Activated CD4-positive, alpha-beta T cell treated with anti-CD3 and anti-CD28 coated beads, Interleukin-2, amount 50 U/mL, for 48 hours (primary cell): ENCODE data around the gene GNPNAT1.

Experiments
- DNase-seq, 2 experiments: peaks; one replicate each; pipeline ENCODE4 v3.0.0-alpha.2; 2020

GNPNAT1 gene

DNA sequence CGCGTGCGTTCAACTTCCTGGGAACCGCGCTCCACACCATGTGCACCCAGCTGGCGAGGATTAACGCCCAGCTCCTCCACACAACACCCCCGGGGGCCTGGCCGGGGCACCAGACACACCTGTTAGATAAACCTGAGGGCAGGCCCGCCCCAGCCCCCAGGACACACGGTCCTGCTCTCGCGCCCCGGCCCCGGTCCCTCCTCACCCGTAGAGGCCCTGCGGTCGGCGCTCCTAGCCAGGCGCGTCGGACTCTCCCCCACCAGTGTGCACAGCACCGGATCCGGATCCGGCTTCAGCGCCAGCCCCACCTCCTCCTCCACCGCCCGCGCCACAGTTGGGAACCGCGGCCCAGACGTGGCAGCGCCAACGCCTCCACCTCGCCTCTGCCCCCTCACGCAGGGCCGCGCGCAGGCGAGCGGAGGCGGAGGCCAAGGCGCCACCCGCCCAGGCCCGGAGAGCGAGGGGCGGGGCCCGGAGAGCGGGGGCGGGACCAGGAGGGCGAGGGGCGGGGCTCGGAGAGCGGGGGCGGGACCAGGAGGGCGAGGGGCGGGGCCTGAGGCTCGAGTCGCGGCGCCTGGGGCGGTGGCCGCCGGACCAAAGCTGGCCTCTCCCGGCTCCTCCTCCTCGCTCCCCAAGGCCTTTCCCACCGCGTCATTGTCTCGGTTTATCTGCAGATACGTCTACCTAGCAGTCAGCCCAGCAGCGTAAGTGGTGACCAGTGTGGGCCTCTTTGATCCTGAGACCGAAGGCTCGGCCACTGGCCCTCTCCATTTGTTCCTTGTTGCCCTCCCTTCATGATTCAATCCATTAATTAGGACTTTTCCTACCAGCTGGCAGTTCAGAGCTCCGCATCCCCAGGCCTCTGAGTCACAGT lies at the start of gene GNPNAT1:
GNPNAT1 (minus strand) TSS at position 385 of the 874 bp plus-strand sequence. CDS start 6,957 bp downstream, outside the sequence.
- DNase-seq = peak; percentile 78 to 82

DNA sequence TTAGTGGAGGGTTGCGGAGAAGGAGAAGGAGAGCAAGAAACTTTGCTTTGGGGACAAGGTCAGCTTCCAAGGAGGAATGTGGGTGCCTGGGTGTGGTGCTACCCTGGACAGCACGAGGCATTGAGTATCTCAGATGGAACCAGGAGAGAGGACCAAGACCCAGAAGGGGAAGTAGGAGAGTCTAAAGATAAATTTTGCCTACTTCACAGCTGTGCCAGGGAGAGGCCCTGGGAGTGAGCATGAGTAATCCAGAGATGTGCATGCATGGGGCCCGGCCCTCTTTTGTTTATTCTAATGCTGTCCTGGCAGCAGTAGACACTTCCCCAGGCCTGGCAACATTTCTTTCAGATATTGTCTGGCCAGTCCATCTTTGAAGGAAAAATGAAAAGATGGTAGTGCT lies 49.5 kb upstream of the GNPNAT1 start:
- no peak for DNase-seq

DNA sequence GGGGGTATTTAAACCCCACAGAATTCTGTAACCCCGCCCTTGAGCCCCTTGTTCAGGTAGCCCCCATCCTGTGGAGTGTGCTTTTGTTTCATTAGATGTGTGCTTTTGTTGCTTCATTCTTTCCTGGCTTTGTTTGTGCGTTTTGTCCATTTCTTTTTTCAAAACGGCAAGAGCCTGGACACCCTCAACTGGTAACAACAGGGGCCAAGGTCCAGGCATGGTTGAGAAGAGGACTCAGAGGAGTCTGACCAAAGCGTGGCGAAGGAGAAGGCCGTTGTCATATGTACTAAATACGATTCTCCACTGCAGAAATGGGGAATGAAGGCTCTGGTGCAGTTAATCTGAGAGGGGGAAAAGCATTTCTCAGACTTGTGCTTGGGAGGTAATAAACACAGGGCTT lies 46.0 kb upstream of the GNPNAT1 start:
- no peak for DNase-seq

DNA sequence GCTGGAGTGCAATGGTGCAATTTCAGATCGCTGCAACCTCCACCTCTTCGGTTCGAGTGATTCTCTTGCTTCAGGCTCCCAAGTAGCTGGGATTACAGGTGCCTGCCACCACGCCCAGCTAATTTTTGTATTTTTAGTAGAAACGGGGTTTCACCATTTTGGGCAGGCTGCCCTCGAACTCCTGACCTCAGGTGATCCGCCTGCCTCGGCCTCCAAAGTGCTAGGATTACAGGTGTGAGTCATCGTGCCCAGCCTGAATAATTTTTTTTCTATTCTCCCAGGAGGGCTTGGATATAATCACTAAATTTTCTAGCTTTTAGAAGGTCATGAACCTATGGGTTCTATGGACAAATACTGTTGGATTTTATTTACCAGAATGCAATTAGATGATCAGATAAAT lies 44.7 kb upstream of the GNPNAT1 start:
- no peak for DNase-seq

DNA sequence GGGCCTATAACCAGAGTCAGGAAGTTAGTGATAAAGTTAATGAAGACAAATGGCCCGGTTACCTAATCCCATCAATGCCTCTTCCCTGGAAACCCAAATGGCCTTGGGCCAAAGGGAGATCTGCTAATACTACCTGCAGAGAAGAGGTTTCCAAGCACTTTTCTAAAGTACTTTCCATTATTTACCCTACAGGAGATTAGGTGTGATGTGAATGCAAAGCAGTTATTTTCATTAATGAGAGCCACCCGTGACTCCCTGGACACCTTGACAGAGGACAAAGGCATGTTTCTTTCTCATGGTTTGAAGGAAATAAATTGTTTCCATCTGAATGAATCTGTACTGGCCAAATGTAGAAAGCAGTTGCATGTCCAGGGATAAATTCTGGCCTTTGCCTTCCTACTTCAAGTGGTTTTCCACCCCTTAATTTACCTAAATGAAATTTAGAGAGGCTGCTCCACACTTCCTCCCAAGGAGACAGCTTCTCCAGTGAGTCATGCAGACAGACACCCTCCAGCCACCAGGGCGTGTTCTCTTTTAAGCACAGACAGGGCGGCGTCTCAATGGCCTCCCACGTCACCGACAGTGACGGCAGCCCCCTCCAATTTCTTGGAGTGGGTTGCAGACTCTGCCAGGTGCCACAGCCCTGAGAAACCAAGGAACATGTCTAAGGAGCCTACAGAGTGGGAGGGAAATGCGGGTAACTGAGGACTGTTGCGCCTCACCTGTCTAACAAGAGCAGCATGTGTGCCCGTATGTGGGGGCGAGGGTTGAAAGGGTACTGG lies 43.9 kb upstream of the GNPNAT1 start:
- DNase-seq = no peak

DNA sequence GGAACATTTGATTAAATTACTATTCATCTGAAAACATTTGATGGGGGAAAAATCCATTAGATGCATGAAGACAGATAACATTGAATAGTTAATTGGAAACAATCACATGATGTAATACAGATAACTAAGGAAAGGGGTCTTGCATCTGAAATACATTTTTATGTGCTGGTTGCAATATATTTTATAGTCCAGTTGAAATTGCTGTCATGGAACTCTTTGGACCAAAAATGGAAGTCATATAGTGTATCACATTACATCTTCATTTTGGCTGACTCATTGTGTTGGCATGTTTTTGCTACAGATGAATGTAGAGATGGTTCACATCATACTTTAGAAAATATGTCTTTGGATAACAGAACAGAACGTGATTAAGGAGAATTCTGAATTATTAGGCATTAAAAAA lies 43.0 kb upstream of the GNPNAT1 start:
- no peak for DNase-seq

DNA sequence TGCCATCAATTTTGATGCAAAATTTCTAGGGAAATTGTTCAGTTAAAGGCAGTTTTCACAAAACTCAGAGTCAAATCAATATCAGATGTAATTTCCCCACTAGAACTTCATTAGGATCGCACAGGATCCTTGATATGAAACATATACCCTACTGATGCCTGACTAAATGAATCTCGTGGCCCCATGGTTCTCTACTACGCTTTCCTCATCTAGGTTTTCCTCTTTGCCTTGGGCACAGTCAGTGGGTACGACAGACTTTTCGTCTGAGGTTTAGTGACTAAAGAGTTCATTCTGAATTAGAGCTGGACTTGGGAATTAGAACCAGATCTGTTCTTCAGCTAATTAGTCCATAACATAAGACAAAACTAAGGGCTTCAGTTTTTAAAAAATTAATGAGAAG lies 42.5 kb upstream of the GNPNAT1 start:
- DNase-seq = no peak

DNA sequence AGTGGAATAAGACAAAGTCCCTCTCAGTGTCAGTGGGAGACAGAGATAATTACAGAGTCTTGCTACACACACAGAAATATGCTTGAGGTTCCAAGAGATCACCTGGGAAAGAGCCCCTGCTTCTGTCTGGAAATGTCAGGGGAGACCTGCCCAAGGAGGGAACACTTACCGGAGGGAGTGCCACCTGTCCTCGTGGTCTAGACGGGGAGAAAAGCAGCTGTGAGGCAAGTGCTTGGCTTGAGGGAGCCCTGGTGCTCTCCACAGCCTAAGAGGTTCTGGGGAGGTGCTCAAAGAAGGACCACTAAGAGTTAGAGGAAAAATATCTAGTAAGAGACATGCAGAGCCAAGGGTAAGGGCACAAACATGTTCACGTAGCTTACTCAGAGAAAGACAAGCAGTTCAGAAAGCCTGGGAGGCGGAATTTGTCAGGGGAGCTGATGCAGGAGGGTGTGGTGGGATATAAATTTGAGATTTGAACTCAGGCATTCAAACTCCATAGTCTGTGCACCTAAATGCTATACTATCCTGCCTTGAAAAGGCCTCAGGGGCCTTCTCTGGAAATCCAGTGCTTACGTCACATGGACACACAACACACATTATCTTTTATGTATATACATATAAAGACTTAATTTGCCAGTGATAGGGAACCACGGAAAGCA lies 38.2 kb upstream of the GNPNAT1 start:
- DNase-seq = no peak

DNA sequence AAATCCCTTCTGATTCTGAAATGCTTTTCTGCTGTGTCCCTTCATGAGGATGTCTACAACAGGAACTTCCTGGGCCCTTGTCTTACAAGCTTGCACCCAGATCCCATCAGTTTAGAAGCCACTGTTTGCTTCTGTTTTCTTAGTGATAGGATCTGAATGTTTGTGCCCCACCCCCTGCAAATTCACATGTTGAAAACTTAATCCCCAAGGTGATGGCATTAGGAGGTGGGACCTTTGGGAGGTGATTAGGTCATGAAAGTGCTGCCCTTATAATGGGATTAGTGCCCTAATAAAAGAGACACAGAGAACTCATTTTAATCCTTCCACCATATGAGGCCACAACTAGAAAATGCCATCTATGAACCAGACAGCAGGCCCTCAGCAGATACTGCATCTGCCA lies 36.0 kb upstream of the GNPNAT1 start:
- DNase-seq = no peak

DNA sequence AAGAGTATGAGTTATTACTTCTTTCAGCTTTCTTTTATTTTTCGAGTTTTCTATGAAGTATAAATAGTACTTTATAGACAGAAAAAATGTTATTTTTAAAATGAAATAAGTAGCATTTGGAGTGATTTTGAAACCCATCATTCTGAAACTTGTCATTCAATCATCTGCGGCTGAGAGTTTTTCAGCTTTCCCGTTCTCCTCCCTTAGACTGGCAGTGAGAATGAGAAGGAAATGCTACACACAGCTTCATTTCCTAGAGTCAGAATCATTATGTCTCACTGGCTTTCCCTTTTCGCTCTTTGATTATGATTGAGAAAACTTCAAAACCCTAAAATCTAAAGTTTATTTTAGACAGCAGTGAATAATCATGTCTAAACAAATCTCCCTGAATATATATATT lies 33.7 kb upstream of the GNPNAT1 start:
- DNase-seq = no peak

DNA sequence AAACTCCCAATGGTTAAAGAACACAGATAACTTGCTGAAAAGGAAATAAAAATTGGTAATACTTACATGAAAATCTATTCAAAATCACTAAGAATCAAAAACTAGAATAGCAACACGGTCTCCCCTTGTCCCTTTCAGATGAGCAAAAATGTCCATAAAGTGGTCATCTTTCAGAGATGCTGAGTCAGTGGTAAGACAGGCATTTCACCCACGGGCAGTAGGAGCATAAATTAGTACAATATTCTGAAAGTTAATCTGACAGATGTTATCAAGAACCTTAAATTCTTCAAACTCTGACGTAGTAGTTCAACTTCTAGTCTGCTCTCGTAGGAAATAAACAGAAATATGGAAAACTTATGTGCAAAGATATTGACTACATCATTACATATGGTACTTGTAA lies 33.1 kb upstream of the GNPNAT1 start:
- DNase-seq = no peak

DNA sequence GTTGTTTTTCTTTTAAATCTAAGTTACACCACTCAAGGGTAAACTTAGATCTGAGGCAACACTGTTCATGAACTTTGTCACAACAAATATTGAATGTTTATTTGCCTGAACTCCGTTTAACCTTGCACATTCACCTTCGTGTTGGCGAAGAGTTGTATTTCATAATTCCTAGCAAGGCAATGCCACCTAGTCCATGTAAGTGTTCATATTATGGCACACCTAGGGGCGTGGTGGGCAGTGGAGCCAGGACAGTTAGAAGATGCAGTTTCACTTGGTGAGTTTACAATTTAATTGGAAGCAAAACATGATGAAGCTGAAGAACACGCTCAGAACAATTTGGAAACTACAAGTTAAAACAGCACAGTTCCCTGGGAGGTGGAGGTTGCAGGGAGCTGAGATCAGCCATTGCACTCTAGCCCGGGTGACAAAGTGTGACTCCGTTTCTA lies 30.4 kb upstream of the GNPNAT1 start:
- no peak for DNase-seq

DNA sequence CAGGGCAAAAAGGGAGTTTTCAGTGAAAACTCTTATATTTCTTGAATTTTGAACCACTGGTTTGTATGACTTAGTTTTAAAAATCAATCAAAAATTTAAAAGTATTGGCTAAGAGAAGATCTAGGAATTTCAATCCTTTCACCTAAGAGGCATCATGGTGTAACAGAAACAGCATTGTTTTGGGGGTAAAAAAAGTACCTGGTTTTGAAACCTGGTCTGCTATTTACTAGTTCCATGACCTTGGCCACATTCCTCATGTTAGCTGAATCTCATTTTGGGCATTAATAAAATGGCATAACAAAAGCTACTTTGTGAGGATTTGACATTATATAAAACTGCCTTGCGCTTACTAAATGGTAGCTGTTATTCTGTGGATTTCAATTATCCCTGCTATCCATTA lies 16.7 kb upstream of the GNPNAT1 start:
- DNase-seq = no peak

DNA sequence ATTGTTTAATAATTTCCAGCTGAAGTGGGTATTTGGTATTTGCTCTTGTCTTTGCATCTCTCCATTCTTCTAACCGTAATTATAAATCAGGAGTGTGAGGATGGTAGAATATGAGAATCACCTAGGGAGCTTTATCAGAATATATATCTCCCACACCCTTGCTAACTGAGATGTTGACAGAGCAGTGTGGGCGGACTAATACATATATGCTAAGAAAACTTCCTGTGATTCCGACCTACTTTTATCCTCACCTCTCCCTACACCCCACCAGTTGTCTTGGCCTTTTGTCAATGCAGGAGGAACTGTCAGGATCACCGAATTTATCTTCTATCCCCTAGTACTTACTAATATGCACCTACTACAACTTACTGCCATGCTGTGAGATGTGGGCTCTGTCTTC lies 14.7 kb upstream of the GNPNAT1 start:
- no peak for DNase-seq

DNA sequence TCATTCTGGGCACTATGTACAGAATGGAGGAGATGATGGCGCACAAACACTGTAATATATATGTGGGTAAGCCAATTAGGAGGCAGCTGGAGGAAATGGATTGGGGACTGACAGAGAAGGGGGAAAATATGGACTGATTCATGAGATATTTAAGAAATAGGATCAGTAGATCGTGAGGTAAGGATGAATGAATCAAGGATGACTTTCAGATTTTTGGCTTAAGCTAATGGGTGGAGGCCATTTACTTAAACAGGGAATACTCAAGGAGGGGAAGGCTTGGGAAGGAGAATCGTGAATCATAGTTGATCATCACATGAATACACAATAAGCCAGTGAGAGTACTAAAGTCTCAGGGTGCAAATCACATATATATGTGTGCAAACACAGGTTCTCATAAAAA lies 11.2 kb upstream of the GNPNAT1 start:
- no peak for DNase-seq

DNA sequence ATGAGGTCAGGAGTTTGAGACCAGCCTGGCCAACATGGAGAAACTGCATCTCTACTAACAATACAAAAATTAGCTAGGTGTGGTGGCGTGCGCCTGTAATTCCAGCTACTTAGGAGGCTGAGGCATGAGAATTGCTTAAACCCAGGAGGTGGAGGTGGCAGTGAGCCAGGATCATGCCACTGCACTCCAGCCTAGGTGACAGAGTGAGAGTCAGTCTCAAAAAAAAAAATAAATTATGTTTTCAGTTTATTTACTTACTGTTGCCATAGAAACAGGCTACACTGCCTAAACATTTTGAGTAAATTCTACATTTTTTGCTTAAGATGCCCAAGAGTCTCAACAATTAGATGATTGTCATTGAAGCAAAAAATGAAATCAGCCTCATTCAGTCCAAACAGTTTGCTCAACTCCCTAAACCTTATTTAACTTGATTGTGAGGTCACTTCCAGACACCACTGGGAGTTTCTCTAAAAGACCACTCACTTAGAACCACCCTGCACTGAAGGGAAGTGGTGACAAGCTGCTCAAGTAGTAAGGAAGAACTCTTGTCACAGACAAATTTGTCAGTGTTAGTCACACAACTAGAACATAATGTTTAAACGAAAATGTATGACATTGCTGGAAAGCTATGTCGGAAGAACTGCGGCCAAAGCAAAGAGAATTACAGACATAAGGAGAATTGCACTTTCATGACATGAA lies 9.8 kb upstream of the GNPNAT1 start:
- DNase-seq = no peak

DNA sequence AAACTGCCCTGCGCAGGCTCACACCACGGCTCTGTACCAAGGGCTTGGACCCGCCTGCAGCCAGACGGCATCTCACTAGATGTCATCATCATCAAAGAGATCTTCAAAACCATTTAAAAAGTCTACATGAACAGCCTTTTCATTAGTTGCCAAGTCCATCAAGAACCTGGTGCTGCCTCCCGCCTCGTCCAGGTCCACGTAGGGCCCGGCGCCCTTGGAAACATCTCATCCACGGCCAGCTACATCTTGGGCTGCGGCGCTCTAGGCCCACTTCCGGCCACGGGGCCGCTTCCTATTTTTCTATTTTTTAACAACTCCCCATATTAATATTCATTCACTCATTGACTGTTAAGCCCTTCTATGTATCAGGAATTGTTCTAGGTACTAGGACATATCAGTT lies 7.4 kb upstream of the GNPNAT1 start:
- no peak for DNase-seq

DNA sequence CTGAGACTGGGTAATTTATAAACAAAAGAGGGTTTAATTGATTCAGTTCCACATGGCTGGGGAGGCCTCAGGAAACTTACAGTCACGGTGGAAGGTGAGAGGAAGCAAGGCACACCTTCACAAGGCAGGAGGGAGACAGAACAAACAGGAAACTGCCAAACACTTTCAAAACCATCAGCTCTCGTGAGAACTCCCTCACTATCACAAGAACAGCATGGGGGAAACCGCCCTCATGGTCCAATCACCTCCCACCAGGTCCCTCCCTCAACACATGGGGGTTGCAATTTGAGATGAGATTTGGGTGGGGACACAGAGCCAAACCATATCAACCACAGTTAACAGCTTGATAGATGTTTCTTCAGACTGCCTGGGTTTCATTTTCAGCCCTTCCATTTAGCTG lies 6.2 kb upstream of the GNPNAT1 start:
- no peak for DNase-seq

DNA sequence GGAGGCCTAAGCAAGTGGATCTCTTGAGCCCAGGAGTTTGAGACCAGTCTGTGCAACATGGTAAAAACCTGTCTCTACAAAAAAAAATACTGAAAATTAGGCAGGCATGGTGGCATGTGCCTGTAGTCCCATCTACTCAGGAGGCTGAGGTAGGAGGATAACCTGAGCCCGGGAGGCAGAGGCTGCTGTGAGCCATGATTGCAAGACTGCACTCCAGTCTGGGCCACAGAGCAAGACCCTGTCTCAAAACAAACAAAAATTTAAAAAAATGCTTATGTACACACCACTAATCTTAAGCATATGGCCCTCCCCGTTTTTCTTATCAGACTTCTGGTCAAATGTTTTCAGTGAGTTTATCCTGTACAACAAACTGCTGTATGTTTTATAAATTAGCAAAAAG lies 1.7 kb upstream of the GNPNAT1 start:
- DNase-seq = no peak

DNA sequence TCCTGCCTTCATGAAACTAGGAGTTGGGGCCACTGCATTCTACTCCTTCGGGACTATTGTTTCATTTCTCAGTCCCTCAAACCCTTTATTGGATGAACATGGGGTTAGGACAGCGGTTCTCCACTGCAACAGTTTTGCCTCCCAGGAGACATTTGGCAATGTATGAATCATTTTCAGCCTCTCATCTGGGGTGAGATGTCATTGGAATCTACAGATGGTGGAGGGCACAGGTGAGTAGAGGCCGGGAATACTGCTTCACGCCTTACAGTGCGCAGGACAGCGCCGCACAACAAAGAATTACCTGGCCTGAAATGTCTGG lies 649 bp upstream of the GNPNAT1 start:
- no peak for DNase-seq

DNA sequence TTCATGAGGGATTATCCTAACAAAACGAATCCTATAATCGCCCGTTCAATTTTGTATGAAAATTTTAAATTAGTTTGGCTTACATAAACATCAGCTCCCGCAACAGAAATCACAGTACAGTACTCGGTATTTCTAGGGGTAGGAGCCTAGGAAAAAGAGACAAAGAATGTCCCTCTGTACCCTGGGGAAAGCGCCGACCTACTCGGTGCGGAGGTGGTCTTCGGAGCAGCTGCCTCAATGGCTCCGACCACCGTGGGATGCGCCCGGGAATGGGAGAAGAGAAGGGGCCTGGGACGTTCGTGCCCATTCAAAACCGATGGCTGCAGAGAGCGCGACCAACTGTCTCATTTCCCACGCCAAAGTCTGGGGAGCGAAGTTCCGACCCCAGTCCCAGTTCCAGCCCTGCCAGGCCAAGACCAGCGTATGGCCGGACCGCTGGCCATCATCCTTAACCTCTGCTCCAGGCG lies 618 bp downstream of the GNPNAT1 start:
- no peak for DNase-seq

DNA sequence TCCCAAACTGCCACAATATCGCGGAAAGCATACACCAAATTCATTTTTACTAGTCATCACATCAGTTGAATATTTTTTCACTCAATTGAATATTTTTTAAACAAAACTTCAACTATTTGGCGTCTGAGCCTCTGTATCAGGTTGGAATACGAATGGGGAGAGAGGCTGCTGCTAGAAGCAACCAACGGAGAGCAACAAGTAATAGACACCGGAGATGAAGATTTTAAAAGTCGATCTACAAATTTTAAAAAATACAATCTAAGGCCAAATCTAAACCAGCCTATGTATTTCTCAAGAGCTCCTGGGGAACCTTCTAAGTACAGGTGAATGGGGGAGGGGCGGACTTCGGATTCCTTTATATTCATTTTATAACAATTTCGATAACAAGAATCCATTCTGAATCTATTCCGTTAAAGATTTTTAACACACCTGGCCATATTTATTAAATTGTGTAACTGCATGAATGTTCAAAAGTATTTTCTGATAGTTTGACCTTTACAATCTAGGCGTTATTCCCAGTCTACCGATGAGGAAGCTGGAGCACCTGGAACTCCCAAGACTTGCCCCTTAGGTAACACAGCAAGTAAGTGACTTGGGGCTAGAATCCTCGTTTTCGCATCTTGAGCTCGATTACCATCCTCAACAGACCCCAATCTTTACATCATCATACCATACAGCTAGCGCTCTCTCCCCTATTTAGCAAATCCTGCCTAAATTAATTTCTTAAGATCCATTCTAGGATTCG lies 1.2 kb downstream of the GNPNAT1 start:
- no peak for DNase-seq
